DOHH2 (cell line): ENCODE measurements around the gene CISD1.

ENCODE experiments used
- CTCF ChIP-seq: fragments of 200-600 bp; sonication (generic); IDR thresholded peaks from one replicate; pipeline ENCODE4 v1.5.1; 2014; ENCODE audit warnings: antibody characterized with exemption, mild to moderate bottlenecking, low read depth, low read length; ENCODE audit not compliant: poor library complexity, severe bottlenecking
- EZH2phosphoT487 ChIP-seq: fragments of 200-600 bp; sonication (generic); IDR thresholded peaks from 2 replicates; pipeline ENCODE4 v1.6.1; 2017; ENCODE audit warnings: borderline replicate concordance, mild to moderate bottlenecking, antibody characterized with exemption, low read length, moderate library complexity, mixed read lengths

GRCh38 chr10:58322835-58323209, 53.9 kb downstream of the CISD1 start:
- no peak for TF ChIP-seq CTCF
- TF ChIP-seq EZH2phosphoT487 = no peak
